Activated CD8-positive, alpha-beta memory T cell treated with anti-CD3 and anti-CD28 coated beads, Interleukin-2, amount 50 U/mL, for 1 hour (primary cell): ENCODE results near the gene HHIPL1.
A peak's percentile ranks its signal among the peaks of the same experiment; 100 is the strongest.

Source experiments
- DNase-seq: peaks from one replicate; pipeline ENCODE4 v3.0.0-alpha.2; 2020; ENCODE audit errors: extremely low read depth

Gene HHIPL1

GRCh38 chr14:99675382-99675835 lies 30.5 kb downstream of the HHIPL1 start:
- DNase-seq, result no peak

GRCh38 chr14:99675951-99676350 lies 31.0 kb downstream of the HHIPL1 start:
- DNase-seq, result no peak

- DNase-seq, result no peak
Observed at GRCh38 chr14:99676657-99677056, 31.7 kb downstream of the HHIPL1 start.

- DNase-seq, result no peak
Observed at GRCh38 chr14:99677231-99678140, 32.6 kb downstream of the HHIPL1 start.

GRCh38 chr14:99678198-99678597 lies 33.3 kb downstream of the HHIPL1 start:
- no peak for DNase-seq

GRCh38 chr14:99679111-99679510 lies 34.2 kb downstream of the HHIPL1 start:
- DNase-seq, result no peak

- DNase-seq, result no peak
Observed at GRCh38 chr14:99679543-99679942, 34.6 kb downstream of the HHIPL1 start.

GRCh38 chr14:99679996-99680395 lies 35.1 kb downstream of the HHIPL1 start:
- no peak for DNase-seq

- no peak for DNase-seq
Observed at GRCh38 chr14:99681101-99681831, 36.3 kb downstream of the HHIPL1 start.

- no peak for DNase-seq
Observed at GRCh38 chr14:99681832-99682148, 36.9 kb downstream of the HHIPL1 start.

- DNase-seq, result peak; percentile 32
Observed at GRCh38 chr14:99682809-99683618, 38.1 kb downstream of the HHIPL1 start.

- DNase-seq, result peak; percentile 99
Observed at GRCh38 chr14:99683619-99684409, 38.9 kb downstream of the HHIPL1 start, which contains the start of gene CYP46A1. CYP46A1 (plus strand) TSS chr14:99684298; CDS start chr14:99684418, 120 bp downstream.

- DNase-seq, result no peak
Observed at GRCh38 chr14:99684410-99684934, 39.5 kb downstream of the HHIPL1 start.

GRCh38 chr14:99685151-99685591 lies 40.2 kb downstream of the HHIPL1 start:
- no peak for DNase-seq

GRCh38 chr14:99685596-99685995 lies 40.7 kb downstream of the HHIPL1 start:
- DNase-seq, result no peak

GRCh38 chr14:99686557-99687283 lies 41.8 kb downstream of the HHIPL1 start:
- DNase-seq, result no peak

GRCh38 chr14:99687284-99688209 lies 42.6 kb downstream of the HHIPL1 start:
- no peak for DNase-seq

- no peak for DNase-seq
Observed at GRCh38 chr14:99688210-99688581, 43.3 kb downstream of the HHIPL1 start.

GRCh38 chr14:99688629-99689028 lies 43.7 kb downstream of the HHIPL1 start:
- DNase-seq, result no peak
